ENCODE measurements around the gene SCRN1.

- TF ChIP-seq NR1H2 (CRISPR knock-in tag; IDR thresholded peaks at IDR 0.05): no peak
- no peak for TF ChIP-seq CTCF (IDR thresholded peaks at IDR 0.05)
- no peak for TF ChIP-seq CREM (CRISPR knock-in tag; IDR thresholded peaks at IDR 0.05)
- TF ChIP-seq ESRRA (CRISPR knock-in tag; IDR thresholded peaks at IDR 0.05; ENCODE audit: borderline replicate concordance): no peak
- TF ChIP-seq ATF3 (CRISPR knock-in tag; conservative IDR thresholded peaks at IDR 0.05): no peak
- TF ChIP-seq RELA (CRISPR knock-in tag; IDR thresholded peaks at IDR 0.05; ENCODE audit: borderline replicate concordance): no peak
- TF ChIP-seq PREB (CRISPR knock-in tag; IDR thresholded peaks at IDR 0.05; ENCODE audit: borderline replicate concordance): no peak
- TF ChIP-seq E2F4 (CRISPR knock-in tag; IDR thresholded peaks at IDR 0.05; ENCODE audit: borderline replicate concordance, low read depth): no peak
- no peak for TF ChIP-seq CBFB (CRISPR knock-in tag; IDR thresholded peaks at IDR 0.05; ENCODE audit: low read depth)
- no peak for TF ChIP-seq ZNF416 (CRISPR knock-in tag; IDR thresholded peaks at IDR 0.05)
Measured at GRCh38 chr7:29919790-29920189, 69.8 kb downstream of the SCRN1 start.
